ENCODE measurements around the gene ZNF488.

Gene ZNF488

DNA sequence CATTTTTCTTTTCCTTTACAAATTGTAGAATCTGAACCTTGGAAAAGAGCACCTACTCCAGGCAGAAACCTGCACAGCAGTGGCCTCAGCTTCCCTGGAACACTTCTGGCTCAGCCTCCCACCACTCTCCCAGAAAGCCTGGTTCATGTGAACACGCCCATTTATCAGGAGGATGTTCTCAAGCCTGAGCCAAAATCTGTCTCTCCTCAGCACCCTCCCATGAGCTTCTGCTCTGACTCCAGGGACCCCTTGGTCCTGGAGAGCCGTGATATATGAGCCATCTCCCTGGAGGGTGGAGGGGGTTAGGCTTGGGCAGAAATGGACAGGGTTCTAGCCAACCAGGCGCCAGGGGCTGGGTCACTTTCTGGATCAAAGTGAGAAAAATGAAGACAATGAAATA lies 51.7 kb downstream of the ZNF488 start:
- no peak for DNase-seq (ENCODE audit: extremely low read depth in 1 of 2, low read depth in 1 of 2)

- DNase-seq (ENCODE audit: extremely low read depth in 1 of 2, low read depth in 1 of 2): no peak
Measured at GRCh38 chr10:47331954-47332353, 52.1 kb downstream of the ZNF488 start.

DNA sequence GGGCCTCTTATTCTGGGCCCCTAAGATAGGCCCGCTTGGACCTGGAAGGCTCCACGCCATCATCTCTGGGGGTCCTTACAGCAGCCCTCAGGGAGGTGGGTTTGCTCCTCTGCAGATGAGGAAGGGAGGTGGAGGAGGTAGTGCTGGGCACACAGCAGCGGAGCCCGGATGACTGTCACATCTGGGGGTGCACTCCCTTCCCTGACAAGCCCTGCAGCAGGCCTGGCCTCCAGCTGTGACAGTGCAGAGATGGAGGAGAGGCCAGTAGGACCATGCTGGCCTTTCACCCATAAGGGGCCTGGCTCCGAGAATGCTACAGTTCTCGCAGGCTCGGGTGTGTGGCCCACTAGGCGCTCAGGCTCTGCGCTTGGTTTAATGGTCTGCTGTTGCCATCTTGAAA lies 52.6 kb downstream of the ZNF488 start:
- DNase-seq (ENCODE audit: extremely low read depth in 1 of 2, low read depth in 1 of 2): no peak

GRCh38 chr10:47330804-47331203 lies 53.3 kb downstream of the ZNF488 start:
- DNase-seq (ENCODE audit: extremely low read depth in 1 of 2, low read depth in 1 of 2): no peak

DNA sequence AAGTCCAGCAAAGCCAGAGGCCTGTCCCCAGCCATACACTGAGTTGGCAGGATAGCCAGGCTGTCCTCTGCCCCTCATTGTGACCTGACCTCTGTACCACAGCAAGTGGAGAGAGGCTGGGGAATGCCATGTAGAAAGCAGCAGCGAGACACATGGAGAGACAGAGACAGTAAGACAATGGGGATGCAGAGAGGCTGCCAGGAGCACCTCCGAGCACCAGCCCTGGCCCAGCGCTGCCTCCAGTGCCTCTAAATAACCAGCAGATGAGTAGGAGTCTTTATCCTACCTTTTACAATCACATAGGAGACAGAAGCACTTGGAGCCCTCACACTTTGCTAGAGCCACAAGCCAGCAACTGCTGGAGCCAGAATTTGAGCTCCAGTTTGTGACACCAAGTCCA lies 53.7 kb downstream of the ZNF488 start:
- no peak for DNase-seq (ENCODE audit: extremely low read depth in 1 of 2, low read depth in 1 of 2)

- DNase-seq (ENCODE audit: extremely low read depth in 1 of 2, low read depth in 1 of 2): no peak
Measured at GRCh38 chr10:47329855-47330254, 54.2 kb downstream of the ZNF488 start.

GRCh38 chr10:47326927-47327330 lies 57.2 kb downstream of the ZNF488 start:
- DNase-seq (ENCODE audit: extremely low read depth in 1 of 2, low read depth in 1 of 2): no peak

- DNase-seq (ENCODE audit: extremely low read depth in 1 of 2, low read depth in 1 of 2): no peak
Measured at GRCh38 chr10:47326306-47326926, 57.7 kb downstream of the ZNF488 start.

- no peak for DNase-seq (ENCODE audit: extremely low read depth in 1 of 2, low read depth in 1 of 2)
Measured at GRCh38 chr10:47325303-47326291, 58.5 kb downstream of the ZNF488 start.

- no peak for DNase-seq (ENCODE audit: extremely low read depth in 1 of 2, low read depth in 1 of 2)
Measured at GRCh38 chr10:47323636-47324296, 60.3 kb downstream of the ZNF488 start.

DNA sequence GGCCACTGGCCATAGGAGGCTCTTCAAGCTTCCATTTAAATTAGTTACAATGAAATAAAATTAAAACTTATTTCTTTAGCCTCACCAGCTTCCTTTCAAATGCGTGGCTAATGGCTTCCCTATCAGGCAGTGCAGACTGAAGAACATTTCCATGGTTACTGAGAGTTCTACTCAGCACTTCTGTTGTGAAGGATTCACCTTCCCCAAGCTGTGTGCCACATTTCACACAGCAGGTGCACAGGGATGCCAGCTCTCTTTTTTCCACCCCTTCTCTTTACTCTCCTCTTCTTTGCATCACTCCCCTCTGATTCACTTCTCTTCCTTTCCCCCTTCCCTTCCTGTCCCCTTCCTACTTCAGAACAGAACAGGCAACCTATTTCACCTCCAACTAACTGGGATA lies 61.0 kb downstream of the ZNF488 start:
- no peak for DNase-seq (ENCODE audit: extremely low read depth in 1 of 2, low read depth in 1 of 2)

DNA sequence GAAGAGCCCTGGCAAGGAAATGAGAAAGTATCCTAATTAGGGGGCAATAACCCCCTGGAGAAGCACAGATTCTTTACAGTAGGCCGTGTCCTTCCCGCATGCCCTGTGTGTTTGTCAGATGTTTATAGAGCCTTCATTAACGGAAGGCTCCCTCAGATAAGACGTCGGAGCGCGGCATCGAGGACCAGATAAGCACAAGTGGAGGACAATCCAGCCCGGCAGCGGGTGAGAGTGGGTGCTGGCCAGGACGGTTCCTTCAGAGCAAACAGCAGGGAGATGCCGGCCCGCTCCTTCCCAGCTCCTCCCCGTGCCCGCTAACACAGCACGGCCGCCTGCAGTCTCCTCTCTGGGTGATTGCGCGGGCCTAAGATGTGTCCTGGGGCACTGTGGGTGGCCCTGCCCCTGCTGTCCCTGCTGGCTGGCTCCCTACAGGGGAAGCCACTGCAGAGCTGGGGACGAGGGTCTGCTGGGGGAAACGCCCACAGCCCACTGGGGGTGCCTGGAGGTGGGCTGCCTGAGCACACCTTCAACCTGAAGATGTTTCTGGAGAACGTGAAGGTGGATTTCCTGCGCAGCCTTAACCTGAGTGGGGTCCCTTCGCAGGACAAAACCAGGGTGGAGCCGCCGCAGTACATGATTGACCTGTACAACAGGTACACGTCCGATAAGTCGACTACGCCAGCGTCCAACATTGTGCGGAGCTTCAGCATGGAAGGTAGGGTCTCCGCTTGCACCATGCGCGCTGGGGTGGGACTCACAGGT lies 61.6 kb downstream of the ZNF488 start, which contains the start of gene GDF2:
Gene GDF2 (plus strand): TSS at position 155 of the 762 bp plus-strand sequence. CDS start 215 bp downstream, at position 370.
- no peak for DNase-seq (ENCODE audit: extremely low read depth in 1 of 2, low read depth in 1 of 2)

GRCh38 chr10:47321521-47322195 lies 62.4 kb downstream of the ZNF488 start:
- DNase-seq (ENCODE audit: extremely low read depth in 1 of 2, low read depth in 1 of 2): no peak

- DNase-seq (ENCODE audit: extremely low read depth in 1 of 2, low read depth in 1 of 2): no peak
Measured at GRCh38 chr10:47320812-47321211, 63.3 kb downstream of the ZNF488 start.

DNA sequence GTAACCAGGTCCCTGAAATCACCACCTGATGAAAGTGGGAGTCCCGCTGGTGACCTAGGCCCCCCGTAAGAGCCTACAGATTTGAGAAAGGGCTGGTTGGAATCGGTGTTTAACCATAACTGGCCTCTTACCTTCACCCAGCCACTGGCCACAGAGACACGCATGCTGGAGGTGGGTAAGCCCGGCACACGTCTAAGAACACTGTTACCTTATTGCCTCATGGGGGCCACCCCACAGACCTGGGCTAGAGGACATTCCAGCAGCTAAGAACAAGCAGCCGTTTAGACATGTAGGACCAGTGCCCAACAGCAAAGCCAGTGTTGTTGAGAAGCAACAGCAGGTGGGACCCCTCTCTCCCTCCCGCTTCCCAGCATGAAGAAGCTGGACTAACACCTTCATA lies 64.3 kb downstream of the ZNF488 start:
- DNase-seq (ENCODE audit: extremely low read depth in 1 of 2, low read depth in 1 of 2): no peak

GRCh38 chr10:47318706-47319105 lies 65.4 kb downstream of the ZNF488 start:
- no peak for DNase-seq (ENCODE audit: extremely low read depth in 1 of 2, low read depth in 1 of 2)

GRCh38 chr10:47317251-47317650 lies 66.8 kb downstream of the ZNF488 start:
- no peak for DNase-seq (ENCODE audit: extremely low read depth in 1 of 2, low read depth in 1 of 2)

DNA sequence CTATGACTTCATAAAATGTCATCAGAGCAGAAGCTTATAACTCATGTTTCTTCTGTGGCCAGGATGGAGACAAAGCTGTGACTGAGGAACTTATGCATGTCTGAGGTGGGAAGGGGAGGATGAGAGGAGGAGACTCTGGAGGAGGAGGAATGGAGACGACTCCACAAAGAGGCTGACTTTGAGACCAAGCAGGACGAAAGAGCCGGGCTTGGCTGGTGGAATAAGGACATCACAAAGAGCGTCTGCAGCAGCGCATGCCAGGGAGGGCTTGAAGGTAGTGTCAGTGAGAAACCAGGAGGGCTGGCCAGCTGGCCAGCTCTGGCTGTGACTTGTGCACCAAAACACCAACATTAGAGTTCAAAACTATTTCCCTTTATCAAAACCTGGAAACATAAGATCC lies 68.0 kb downstream of the ZNF488 start:
- DNase-seq (ENCODE audit: extremely low read depth in 1 of 2, low read depth in 1 of 2): no peak
